Endodermal cell (in vitro differentiated cells): Measurements from ENCODE around the gene ZNF385A. TPM values are rescaled to one million over a fixed set of nuclear protein-coding genes. Genes with fewer than 3 reads are reported as not detected.

Source experiments
- DNase-seq: peaks from one replicate; pipeline ENCODE4 v3.0.0-alpha.2; 2017
- H3K27ac ChIP-seq: 2 replicates; pipeline ENCODE4 v1.5.1; 2013; ENCODE audit warnings: mild to moderate bottlenecking, low read depth, low read length, moderate library complexity
- H3K27me3 ChIP-seq: 2 replicates; pipeline ENCODE4 v1.6.1; 2013; ENCODE audit warnings: mild to moderate bottlenecking, low read length, moderate library complexity; ENCODE audit not compliant: insufficient read depth, control insufficient read depth, poor library complexity, severe bottlenecking
- H3K36me3 ChIP-seq: 2 replicates; pipeline ENCODE4 v1.7.0; 2013; ENCODE audit warnings: mild to moderate bottlenecking, low read length, moderate library complexity; ENCODE audit not compliant: control insufficient read depth, insufficient read depth
- H3K4me1 ChIP-seq: one replicate; pipeline ENCODE4 v1.7.0; 2013; ENCODE audit warnings: low read length; ENCODE audit not compliant: control insufficient read depth, insufficient read depth
- H3K4me3 ChIP-seq: 2 replicates; pipeline ENCODE4 v1.5.1; 2013; ENCODE audit warnings: mild to moderate bottlenecking, low read length, moderate library complexity
- H3K9ac ChIP-seq: 2 replicates; pipeline ENCODE4 v1.6.1; 2013; ENCODE audit warnings: mild to moderate bottlenecking, low read length, moderate library complexity; ENCODE audit not compliant: poor library complexity, severe bottlenecking; ENCODE audit errors: extremely low read depth
- H3K9me3 ChIP-seq: 2 replicates; pipeline ENCODE4 v1.6.1; 2013; ENCODE audit warnings: mild to moderate bottlenecking, low read length, moderate library complexity; ENCODE audit not compliant: control insufficient read depth
- H3K27ac Mint-ChIP-seq: 2 replicates; pipeline ENCODE4 v1.8.0; 2020; ENCODE audit warnings: mixed read lengths
- H3K27me3 Mint-ChIP-seq: 2 replicates; pipeline ENCODE4 v1.8.0; 2021; ENCODE audit warnings: mild to moderate bottlenecking, mixed read lengths; ENCODE audit not compliant: insufficient read depth
- H3K36me3 Mint-ChIP-seq: 2 replicates; pipeline ENCODE4 v1.8.0; 2020; ENCODE audit warnings: low read depth, mixed read lengths
- H3K4me1 Mint-ChIP-seq: 2 replicates; pipeline ENCODE4 v1.8.0; 2020; ENCODE audit warnings: mixed read lengths
- H3K4me3 Mint-ChIP-seq: 2 replicates; pipeline ENCODE4 v1.8.0; 2020; ENCODE audit warnings: mild to moderate bottlenecking, moderate library complexity, mixed read lengths
- H3K9me3 Mint-ChIP-seq: 2 replicates; pipeline ENCODE4 v1.8.0; 2020; ENCODE audit warnings: mild to moderate bottlenecking, mixed read lengths
- CTCF ChIP-seq: fragments of 200-600 bp; sonication (generic); conservative IDR thresholded peaks from 2 replicates; pipeline ENCODE4 v1.5.0; 2021; ENCODE audit warnings: antibody characterized with exemption, mild to moderate bottlenecking
- WGBS, 2 experiments: methylation state at CpG; one replicate each; pipeline versions ENCODE4 v1.1.5 to v1.1.7; 2013; ENCODE audit warnings: missing lambda C conversion rate in 2 of 2, mixed read lengths in 1 of 2; ENCODE audit not compliant: insufficient coverage in 1 of 2, insufficient read length in 1 of 2; 5-methylcytosine and 5-hydroxymethylcytosine counted together
- total RNA-seq, 2 donors: library from RNA; stranded (reverse); fragmentation: NEBNext Ultra II Directional in 1 of 2; extraction: Animal tissue kit (Norgen Biotek cat#: 25700) in 1 of 2; gene quantifications; 2 replicates in 1 of 2; 3 replicates in 1 of 2; pipeline ENCODE4 v1.2.1, GENCODE V29; 2021

The ZNF385A gene
- total RNA-seq, 2 donors from 2014 or later: 10.5 to 16.3 TPM

GRCh38 chr12:54415221-54415929 is 30.8 kb upstream of the ZNF385A start:
- Histone ChIP-seq H3K27me3 (no peaks in the 10 kb centered on the region), H3K36me3 (peaks cover 33% of the 10 kb centered on the region), H3K9ac (no peak overlapping the region), H3K4me3 (peak overlapping the region; percentile 40), H3K4me1 (peaks cover 10% of the 10 kb centered on the region), H3K9me3 (no peaks in the 10 kb centered on the region), H3K27ac (no peak overlapping the region)
- no peak for TF ChIP-seq CTCF
- H3K27me3 Mint-ChIP-seq: peaks cover 3% of the 10 kb centered on the region
- H3K27ac Mint-ChIP-seq: no peak overlapping the region
- peaks cover 38% of the 10 kb centered on the region for H3K4me1 Mint-ChIP-seq
- peak; percentile 45 for DNase-seq
- H3K36me3 Mint-ChIP-seq: peaks cover 31% of the 10 kb centered on the region
- H3K9me3 Mint-ChIP-seq: no peaks in the 10 kb centered on the region
- H3K4me3 Mint-ChIP-seq: peak overlapping the region; percentile 96
- 93 to 97% methylated on average over 3 to 4 of the region's 4 CpGs for WGBS, 2 experiments

- Histone ChIP-seq H3K27me3 (no peaks in the 10 kb centered on the region), H3K4me3 (no peak overlapping the region), H3K36me3 (peaks cover 44% of the 10 kb centered on the region), H3K27ac (no peak overlapping the region), H3K9ac (no peak overlapping the region), H3K9me3 (no peaks in the 10 kb centered on the region), H3K4me1 (peaks cover 10% of the 10 kb centered on the region)
- Mint-ChIP-seq H3K36me3 (peaks cover 42% of the 10 kb centered on the region), H3K27me3 (peaks cover 3% of the 10 kb centered on the region), H3K4me3 (no peak overlapping the region), H3K4me1 (peaks cover 36% of the 10 kb centered on the region), H3K9me3 (no peaks in the 10 kb centered on the region), H3K27ac (no peak overlapping the region)
- TF ChIP-seq CTCF: no peak
- peak; percentile 51 for DNase-seq
- WGBS, 2 experiments: 84 to 98% methylated on average over 6 to 8 of the region's 9 CpGs
These were observed 29.0 kb upstream of the ZNF385A start for GRCh38 chr12:54413284-54414190.

- H3K27ac ChIP-seq: no peak overlapping the region
- Mint-ChIP-seq H3K4me1 (peaks cover 36% of the 10 kb centered on the region), H3K36me3 (peaks cover 47% of the 10 kb centered on the region), H3K9me3 (no peaks in the 10 kb centered on the region), H3K27ac (no peak overlapping the region), H3K4me3 (no peak overlapping the region), H3K27me3 (peaks cover 1% of the 10 kb centered on the region)
- peaks cover 10% of the 10 kb centered on the region for H3K4me1 ChIP-seq
- no peak overlapping the region for H3K4me3 ChIP-seq
- no peaks in the 10 kb centered on the region for H3K9me3 ChIP-seq
- DNase-seq: peak; percentile 46
- TF ChIP-seq CTCF: no peak
- 92 to 100% methylated on average over 2 to 3 of the region's 3 CpGs for WGBS, 2 experiments
- H3K9ac ChIP-seq: no peak overlapping the region
- H3K27me3 ChIP-seq: no peaks in the 10 kb centered on the region
- peaks cover 51% of the 10 kb centered on the region for H3K36me3 ChIP-seq
These were observed 28.3 kb upstream of the ZNF385A start for GRCh38 chr12:54412786-54413185.
